ENCODE results near the gene GMDS.

GMDS gene

GRCh38 chr6:2085657-2086056 is 159.7 kb downstream of the GMDS start:
- DNase-seq = no peak

DNA sequence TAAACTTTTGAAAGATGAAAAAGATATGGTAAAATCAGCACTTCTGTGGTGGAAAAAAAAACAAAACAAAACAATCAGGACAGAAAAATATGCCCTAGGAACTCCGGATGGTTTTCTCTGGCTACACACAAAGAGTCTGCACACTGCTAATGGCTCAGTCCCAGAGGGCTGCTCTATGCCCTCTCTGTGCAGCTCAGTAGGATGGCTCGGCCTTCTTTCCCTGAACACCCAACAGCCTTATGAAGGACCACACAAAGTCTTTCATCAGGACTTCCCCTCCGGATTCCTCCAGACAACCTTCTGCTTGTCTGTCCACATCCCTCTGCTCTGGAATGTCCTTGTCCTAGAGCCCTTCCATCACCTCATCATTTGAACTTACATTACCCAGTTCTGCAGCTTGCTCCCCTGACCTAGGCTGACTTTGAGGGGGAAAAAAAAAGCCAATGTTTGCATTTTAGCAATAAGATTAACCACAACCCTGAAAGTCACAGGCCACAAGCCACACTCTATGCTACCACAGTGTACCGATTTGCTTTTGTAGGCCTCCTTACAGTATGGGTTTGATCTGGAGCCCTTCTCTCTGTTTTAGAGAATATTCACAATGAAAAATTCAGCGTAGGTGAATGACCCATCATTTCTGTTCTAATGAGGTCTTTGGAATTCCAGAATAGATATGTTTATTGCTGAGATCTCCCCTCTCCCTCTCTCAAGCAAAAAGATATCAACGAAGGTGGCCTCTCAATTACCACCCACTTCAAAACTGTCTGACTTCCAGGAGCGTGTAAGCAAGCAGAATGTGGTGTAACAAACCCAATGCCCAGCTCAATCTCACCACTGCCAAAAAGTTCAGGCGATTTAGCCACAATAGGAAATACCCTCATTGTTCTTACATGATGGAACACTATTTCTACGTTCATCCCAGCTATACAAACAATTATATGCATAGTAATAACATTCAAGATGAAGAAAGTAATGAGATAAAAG is 164.0 kb downstream of the GMDS start:
- no peak for DNase-seq

GRCh38 chr6:2078888-2079287 is 166.5 kb downstream of the GMDS start:
- no peak for DNase-seq

- no peak for DNase-seq
Measured at GRCh38 chr6:2077826-2078225, 167.6 kb downstream of the GMDS start.

DNA sequence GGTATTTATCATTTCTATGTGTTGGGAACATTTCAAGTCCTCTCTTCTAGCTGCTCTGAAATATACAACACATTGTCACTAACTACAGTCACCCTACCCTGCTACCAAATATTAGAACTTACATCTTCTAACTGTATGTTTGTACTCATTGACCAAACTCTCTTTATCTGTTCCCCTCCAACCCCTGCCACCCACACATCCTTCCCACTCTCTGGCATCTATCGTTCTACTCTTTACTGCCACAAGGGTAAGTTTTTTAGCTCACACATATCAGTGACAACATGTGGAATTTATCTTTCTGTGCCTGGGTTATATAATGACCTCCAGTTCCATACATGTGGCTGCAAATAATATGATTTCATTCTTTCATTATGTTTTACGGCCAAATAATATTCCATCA is 171.9 kb downstream of the GMDS start:
- DNase-seq = no peak

GRCh38 chr6:2072453-2072852 is 173.0 kb downstream of the GMDS start:
- no peak for DNase-seq

DNA sequence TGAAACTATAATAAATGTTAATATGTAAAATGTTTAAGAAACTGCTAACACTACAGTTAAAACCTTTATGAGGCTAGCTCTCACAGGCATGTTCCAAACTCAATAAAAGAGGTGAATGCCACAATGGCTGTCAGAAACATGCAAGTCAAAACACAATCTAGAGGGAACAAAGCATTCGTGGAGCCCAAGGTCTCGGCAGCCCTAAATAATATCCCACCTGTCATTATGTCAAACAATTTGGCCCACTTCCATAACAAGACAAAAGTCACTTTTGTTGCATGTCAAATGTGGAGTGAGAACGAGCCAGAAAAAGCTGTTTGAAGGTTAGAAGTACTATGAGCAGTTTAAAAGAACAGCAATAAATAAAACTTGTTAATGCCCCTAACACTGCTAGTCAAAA is 181.9 kb downstream of the GMDS start:
- DNase-seq = no peak

- no peak for DNase-seq
Measured at GRCh38 chr6:2061880-2062279, 183.5 kb downstream of the GMDS start.

GRCh38 chr6:2055911-2056310 is 189.5 kb downstream of the GMDS start:
- DNase-seq = no peak

- no peak for DNase-seq
Measured at GRCh38 chr6:2055143-2055542, 190.3 kb downstream of the GMDS start.

- no peak for DNase-seq
Measured at GRCh38 chr6:2054516-2055067, 190.8 kb downstream of the GMDS start.

DNA sequence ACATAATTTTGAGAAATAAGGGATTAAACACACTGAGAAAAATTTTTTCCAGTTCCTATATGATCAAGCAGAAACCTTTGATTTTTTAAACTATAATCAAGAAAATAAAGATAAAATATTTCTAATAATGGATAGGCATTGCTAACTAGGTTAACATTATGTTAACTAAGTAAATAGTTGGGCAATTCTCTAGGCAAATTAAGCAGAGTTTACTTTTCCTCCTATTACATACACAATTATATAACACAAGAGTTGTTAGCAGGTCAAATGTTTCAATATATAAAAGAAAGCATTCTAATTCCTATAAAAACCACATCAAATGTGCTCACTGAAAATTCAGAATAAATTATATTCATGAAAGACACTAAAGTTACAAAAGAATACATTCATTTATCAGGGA is 191.7 kb downstream of the GMDS start:
- DNase-seq = no peak

- no peak for DNase-seq
Measured at GRCh38 chr6:2047855-2048254, 197.6 kb downstream of the GMDS start.

DNA sequence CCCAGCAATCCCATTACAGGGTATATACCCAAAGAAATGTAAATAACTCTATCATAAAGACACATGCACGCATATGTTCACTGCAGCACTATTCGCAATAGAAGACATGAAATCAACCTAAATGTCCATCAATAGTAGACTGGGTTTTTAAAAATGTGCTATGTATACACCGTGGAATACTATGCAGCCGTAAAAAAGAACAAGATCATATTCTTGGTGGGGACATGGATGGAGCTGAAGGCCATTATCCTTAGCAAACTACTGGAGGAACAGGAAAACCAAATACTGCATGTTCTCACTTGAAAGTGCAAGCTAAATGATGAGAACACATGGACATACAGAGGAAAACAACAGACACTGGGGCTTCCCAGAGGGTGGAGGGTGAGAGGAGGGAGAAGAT is 201.2 kb downstream of the GMDS start:
- DNase-seq = no peak

DNA sequence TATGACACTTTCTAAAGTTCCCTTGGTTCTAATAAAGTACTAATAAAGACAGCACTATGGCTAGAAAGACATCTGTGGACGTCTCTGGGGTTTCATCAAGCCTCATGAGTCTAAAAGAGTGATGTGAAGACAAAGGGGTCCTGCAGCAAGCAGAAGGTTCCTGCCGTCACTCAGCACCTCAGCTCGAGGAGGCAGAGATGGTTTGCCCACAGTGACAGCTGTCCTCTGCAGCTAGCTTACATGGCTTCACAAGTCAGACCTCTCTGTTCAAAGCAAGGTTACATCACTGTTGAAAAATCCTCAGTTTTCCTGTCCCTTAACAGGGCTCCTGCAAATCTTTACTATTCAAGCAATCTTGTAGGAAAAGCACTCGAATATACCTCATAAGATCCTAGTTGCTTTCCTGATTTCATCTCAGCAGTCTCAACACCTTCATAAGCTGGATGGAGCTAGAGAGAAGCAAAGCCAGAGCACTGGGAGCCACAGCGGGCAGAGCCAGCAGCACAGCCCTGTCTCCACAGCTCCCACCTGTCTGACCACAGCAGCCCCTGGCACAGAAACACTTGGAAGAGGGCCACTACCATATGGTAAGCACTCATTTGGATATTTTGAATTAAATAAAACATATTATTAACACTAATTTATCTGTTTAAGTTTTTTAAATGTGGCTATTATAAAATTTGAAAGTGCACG is 202.3 kb downstream of the GMDS start:
- no peak for DNase-seq

GRCh38 chr6:2038092-2038491 is 207.3 kb downstream of the GMDS start:
- peak in 1 of 2 experiments; percentile 2 for DNase-seq

DNA sequence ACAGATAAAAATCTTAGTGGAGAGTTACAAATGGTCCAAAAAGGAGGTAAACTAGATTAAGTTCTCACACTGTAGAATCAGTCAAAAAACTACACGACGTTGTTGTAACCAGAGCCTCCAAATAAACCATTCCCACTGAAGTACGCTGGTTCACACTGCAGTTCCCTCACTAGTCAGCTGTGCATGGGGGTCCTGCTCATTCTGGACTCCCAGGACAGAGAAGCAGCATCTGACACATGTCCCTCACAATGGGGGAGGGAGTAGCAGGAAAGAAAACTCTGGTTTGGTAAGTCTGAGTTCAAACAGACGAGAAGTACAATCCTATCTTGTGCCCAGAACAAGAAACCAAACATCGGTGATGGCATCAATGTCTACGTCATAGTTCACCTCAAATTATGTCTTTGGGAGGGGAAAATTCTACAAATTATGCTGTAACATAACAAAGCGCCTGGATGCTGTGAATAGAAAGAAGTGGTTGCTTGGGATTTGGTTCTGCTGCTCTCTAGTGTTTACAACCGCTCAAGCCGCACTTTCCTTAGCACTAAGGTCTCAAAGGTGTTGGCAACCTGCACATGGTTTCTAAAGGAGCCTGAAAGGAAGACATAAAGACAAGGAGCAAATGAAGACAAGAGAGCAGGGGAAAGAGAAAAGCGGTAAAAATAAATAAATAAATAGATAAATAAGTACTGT is 208.0 kb downstream of the GMDS start:
- DNase-seq = no peak

DNA sequence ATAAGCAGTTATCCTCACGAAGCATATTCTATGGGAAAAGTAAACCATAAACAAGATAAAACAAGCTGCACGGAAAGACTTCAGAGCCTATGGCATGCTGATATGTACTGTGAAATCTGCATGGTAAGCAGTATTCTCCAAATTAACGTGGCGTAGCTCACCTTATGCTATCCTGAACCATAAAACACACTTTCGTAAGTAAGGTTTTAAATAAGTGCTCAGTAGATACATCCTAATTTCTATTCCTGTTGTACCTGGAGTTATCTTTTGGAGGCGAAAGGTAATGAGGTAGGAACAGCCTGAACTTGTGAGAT is 208.7 kb downstream of the GMDS start:
- DNase-seq = no peak

DNA sequence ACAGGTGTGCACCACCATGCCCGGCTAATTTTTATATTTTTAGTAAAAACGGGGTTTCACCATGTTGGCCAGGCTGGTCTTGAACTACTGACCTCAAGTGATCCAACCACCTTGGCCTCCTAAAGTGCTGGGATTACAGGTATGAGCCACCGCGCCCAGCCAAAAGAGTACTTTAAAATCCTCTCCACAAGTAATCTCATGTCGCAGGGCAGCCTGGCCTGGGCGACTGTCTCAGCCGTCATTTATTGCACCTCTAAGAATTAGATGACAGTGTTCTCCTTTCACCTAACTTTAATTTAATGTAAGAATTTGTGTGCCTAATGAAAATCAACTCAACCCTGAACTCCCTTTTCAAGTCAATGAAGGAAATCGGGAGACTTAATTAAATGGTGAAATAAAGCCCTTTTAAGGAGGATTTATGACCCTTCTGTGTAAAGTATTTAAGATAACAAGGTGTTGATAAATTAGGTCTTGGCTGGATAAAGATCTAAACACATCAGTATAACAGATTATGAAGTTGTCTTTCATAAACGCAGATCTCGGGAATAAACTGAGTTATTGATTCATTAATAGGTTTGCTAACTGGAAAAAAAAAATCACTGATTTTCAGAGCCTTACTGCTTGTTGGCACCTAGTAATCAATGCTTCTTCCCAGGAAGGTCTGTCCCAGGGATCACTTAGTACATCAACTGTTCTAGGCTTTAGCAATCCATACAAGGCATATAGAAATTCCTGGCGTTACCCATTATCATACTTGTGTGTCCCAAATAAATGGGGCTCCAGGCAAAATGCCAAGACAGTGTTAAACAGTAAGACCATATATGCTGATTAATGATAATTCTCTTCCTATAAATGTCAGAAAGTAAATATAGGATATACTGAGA is 209.3 kb downstream of the GMDS start:
- no peak for DNase-seq

DNA sequence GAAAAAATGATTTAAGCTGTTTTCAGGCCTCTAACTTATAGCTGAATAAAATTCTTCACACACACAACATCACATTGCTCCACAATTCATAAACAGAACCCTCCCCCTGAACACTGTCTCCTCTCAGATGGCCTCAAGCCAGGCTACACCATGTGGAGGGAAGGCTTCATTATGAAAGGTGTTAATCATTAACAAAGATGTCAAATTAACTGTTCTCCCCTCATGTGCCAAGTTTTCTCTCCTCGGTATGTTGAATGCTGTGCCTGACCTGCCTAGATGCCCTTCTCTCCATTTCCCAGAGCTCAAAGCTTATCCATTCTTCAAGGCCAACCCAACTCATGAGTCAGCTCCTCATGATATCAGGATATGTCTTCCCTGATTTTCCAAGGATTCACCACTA is 210.4 kb downstream of the GMDS start:
- no peak for DNase-seq

DNA sequence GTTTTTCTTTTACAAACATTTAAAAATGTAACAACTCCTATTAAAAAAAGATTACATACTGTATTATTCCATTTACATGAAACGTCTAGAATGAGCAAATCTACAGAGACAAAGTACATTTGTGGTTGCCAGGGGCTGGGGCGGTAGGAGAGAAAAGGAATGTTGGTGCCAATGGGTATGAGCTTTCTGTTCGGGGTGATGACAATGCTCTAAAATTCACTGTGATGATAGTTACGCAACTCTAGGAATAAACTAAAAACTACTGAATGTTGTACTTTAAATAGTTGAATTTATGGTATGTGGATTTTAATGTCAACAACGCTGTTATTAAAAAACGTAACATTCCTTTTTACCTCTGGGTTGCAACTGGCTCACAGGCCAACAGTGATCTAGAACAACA is 211.1 kb downstream of the GMDS start:
- no peak for DNase-seq

- no peak for DNase-seq
Measured at GRCh38 chr6:2033544-2033943, 211.9 kb downstream of the GMDS start.

All from activated CD4-positive, alpha-beta T cell treated with anti-CD3 and anti-CD28 coated beads, Interleukin-2, amount 50 U/mL, for 4 hours (primary cell).